Measurements from ENCODE around the gene CEACAM16.
"Not testable (repeated sequence)": the region's sequence is repeated elsewhere in the genome, so short reads cannot be mapped to it uniquely, and the experiment has no call there.

The CEACAM16 gene

DNA sequence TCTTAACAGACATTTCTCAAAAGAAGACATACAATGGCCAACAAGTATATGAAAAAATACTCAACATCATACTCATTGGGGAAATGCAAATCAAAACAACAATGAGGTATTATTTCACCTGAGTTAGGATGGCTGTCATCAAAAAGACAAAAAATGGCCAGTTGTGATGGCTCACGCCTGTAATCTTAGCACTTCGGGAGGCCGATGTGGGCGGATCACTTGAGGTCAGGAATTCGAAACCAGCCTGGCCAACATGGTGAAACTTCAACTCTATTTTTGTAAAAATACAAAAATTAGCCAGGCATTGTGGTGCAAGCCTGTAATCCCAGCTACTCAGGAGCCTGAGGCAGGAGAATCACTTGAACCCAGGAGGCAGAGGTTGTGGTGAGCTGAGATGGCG, 22.0 kb downstream of the CEACAM16 start:
- no peaks in the 10 kb centered on the region for H3K9me3 ChIP-seq
- peaks cover 30 to 55% of the 10 kb centered on the region in 2 experiments for H3K4me1 ChIP-seq (ENCODE audit: control insufficient read depth in 1 of 2, insufficient read depth in 1 of 2, low read depth in 1 of 2, low read length in 1 of 2)
- no peak overlapping the region for H3K27ac ChIP-seq
- H3K36me3 ChIP-seq = no peaks in the 10 kb centered on the region
- H3K27me3 ChIP-seq = peaks cover 23% of the 10 kb centered on the region
- TF ChIP-seq, protein P1, sequence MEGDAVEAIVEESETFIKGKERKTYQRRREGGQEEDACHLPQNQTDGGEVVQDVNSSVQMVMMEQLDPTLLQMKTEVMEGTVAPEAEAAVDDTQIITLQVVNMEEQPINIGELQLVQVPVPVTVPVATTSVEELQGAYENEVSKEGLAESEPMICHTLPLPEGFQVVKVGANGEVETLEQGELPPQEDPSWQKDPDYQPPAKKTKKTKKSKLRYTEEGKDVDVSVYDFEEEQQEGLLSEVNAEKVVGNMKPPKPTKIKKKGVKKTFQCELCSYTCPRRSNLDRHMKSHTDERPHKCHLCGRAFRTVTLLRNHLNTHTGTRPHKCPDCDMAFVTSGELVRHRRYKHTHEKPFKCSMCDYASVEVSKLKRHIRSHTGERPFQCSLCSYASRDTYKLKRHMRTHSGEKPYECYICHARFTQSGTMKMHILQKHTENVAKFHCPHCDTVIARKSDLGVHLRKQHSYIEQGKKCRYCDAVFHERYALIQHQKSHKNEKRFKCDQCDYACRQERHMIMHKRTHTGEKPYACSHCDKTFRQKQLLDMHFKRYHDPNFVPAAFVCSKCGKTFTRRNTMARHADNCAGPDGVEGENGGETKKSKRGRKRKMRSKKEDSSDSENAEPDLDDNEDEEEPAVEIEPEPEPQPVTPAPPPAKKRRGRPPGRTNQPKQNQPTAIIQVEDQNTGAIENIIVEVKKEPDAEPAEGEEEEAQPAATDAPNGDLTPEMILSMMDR (IDR thresholded peaks at IDR 0.05) = no peak
- H3K4me3 ChIP-seq (ENCODE audit: low read depth in 1 of 2, low read length in 1 of 2) = no peak overlapping the region

DNA sequence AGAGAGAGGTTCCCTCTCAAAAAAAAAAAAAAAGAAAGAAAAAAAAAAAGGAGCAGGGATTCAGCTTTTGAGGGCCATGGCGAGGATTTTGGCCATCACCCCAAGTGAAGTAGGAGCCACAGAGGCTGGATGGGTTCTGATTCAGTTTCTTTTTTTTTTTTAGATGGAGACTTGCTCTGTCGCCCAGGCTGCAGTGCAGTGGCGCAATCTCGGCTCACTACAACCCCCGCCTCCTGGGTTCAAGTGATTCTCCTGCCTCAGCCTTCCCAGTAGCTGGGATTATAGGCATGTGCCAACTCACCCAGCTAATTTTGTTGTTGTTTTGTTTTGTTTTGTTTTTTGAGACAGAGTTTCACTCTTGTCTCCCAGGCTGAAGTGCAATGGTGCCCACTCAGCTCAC, 22.4 kb downstream of the CEACAM16 start:
- Histone ChIP-seq H3K4me1 (ENCODE audit: control insufficient read depth in 1 of 2, insufficient read depth in 1 of 2, low read depth in 1 of 2, low read length in 1 of 2) (peaks cover 30 to 59% of the 10 kb centered on the region in 2 experiments), H3K27me3 (peaks cover 23% of the 10 kb centered on the region)
- not testable (repeated sequence) for H3K9me3 ChIP-seq; H3K36me3 ChIP-seq; H3K27ac ChIP-seq; H3K4me3 ChIP-seq (ENCODE audit: low read depth in 1 of 2, low read length in 1 of 2)

DNA sequence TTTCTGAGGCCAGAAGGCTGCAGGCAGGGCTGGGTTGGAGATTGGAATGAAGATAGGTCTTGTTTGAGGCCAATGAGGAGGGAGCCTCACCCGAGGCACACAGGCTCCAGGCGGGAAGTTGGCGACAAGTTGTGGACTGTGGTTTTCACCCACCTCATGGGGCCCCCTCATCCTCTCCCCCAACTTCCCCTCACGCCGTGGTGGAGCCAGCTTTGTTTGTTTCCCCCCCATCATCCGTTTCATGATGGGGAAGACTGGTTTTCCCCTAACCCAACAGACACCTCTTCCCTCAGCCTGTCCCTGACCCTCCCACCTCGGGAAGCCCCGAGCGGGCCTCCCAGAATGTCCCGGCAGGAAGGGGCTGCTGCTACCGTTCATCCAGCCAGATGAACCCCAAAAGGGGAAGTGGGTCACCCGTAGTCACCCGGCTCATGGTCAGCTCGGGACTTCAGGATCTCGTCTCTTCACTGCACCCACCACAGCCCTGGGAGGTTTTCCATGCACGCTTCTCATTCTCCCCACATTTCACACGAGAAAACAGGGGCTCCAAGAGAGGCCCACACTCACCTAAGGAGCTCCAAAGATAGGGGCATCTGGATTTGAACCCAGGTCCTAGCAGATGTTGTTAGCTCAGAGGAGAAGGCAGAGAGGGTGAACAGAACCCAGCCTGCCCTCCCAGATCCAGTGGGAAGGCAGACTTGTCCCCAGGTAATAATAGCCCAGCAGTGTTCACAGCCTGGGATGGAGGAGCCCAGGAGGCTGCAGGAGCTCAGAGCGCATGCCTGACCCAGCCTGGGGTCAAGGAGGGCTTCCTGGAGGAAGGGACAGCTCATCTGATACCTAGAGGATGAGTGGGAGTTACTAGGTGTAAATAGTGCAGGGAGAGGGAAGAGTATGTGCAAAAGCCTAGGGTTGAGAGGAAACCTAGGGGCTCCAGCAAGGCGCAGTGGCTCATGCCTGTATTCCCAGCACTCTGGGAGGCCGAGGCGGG, 23.5 kb downstream of the CEACAM16 start:
- TF ChIP-seq, protein P1 (IDR thresholded peaks at IDR 0.05) = no peak
- H3K9me3 ChIP-seq = no peaks in the 10 kb centered on the region
- no peaks in the 10 kb centered on the region for H3K36me3 ChIP-seq
- H3K4me3 ChIP-seq (ENCODE audit: low read depth in 1 of 2, low read length in 1 of 2) = peak overlapping the region; percentile 39 to 40
- peaks cover 30 to 70% of the 10 kb centered on the region in 2 experiments for H3K4me1 ChIP-seq (ENCODE audit: control insufficient read depth in 1 of 2, insufficient read depth in 1 of 2, low read depth in 1 of 2, low read length in 1 of 2)
- H3K27me3 ChIP-seq = peaks cover 23% of the 10 kb centered on the region
- peak overlapping the region; percentile 20 for H3K27ac ChIP-seq

DNA sequence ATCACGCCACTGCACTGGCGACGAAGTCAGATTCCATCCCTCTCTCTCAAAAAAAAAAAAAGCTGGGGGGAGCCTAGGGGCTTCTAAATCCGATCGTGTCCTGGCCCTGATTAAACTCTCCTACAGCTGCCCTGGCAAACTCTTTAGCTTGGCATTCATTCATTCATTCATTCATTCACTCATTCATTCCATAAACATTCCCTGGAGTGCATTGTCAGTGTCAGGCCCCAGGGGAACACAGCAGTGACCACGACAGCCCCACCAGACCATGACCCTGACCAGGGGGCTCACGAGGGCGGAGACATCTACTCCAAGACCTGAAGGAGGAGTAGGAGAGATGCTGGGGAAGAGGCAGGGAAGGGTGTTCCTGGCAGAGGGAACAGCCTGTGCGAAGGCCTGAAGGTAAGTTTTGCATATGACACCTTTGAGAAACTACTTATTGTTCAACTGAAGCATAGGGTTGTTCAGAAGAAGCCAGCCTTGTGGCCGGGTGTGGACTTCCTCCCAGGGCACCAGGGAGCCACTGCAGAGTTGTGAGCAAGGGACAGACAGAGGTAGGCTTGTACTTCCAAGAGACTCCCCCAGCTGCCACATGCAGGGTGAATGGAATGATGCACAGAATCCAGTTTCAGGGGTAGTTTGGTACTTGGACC, 24.5 kb downstream of the CEACAM16 start:
- TF ChIP-seq, protein P1 (IDR thresholded peaks at IDR 0.05) = no peak
- Histone ChIP-seq H3K27me3 (peaks cover 23% of the 10 kb centered on the region), H3K4me1 (ENCODE audit: control insufficient read depth in 1 of 2, insufficient read depth in 1 of 2, low read depth in 1 of 2, low read length in 1 of 2) (peaks cover 40 to 80% of the 10 kb centered on the region in 2 experiments), H3K27ac (peak overlapping the region; percentile 60), H3K4me3 (ENCODE audit: low read depth in 1 of 2, low read length in 1 of 2) (peak overlapping the region in 1 of 2 experiments; percentile 5), H3K36me3 (no peaks in the 10 kb centered on the region), H3K9me3 (no peaks in the 10 kb centered on the region)

DNA sequence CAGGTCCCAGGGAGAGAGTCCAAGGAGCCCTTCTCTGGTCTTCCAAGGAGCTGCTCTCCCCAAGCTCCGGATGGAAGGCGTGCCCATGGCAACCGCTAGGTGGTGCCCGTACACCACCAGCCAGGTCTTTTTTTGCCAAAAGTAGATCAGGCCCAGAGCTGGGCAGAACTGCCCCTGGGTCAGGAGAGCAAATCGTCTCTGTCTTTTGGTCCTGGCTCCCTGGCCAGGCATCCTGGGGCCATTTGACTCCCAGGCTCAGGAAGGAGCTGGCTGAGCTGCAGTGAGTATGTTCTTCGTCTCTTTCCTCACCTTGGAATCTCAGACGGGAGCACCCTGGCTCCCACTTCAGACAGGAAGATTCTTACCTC, 25.0 kb downstream of the CEACAM16 start:
- Histone ChIP-seq H3K27ac (peak overlapping the region; percentile 60), H3K4me3 (ENCODE audit: low read depth in 1 of 2, low read length in 1 of 2) (peak overlapping the region in 1 of 2 experiments; percentile 5), H3K36me3 (no peaks in the 10 kb centered on the region), H3K27me3 (peaks cover 23% of the 10 kb centered on the region), H3K4me1 (ENCODE audit: control insufficient read depth in 1 of 2, insufficient read depth in 1 of 2, low read depth in 1 of 2, low read length in 1 of 2) (peaks cover 41 to 83% of the 10 kb centered on the region in 2 experiments), H3K9me3 (no peaks in the 10 kb centered on the region)
- TF ChIP-seq, protein P1 (IDR thresholded peaks at IDR 0.05) = peak; percentile 95

DNA sequence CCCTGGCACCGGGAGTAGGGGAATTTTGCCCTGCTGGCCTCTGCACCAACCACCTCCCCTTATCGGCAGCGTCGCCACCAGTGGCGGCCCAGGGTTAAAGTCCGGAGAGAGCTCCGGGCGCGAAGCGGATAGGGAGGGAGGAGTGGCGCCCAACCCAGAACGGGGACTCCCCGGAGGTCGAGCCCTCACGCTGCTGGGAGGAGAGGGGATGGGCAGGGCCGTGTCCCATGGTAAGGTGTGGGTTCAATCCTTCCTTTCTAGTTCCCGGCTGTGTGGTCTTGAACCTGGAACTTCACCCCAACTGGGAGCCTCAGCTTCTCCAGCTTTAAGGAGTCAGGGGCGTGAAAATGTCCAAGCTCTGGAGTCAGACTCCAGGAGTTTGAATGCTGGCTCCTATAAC, 26.3 kb downstream of the CEACAM16 start:
- H3K36me3 ChIP-seq = no peaks in the 10 kb centered on the region
- H3K9me3 ChIP-seq = no peaks in the 10 kb centered on the region
- no peak overlapping the region for H3K27ac ChIP-seq
- no peak overlapping the region for H3K4me3 ChIP-seq (ENCODE audit: low read depth in 1 of 2, low read length in 1 of 2)
- peaks cover 41 to 80% of the 10 kb centered on the region in 2 experiments for H3K4me1 ChIP-seq (ENCODE audit: control insufficient read depth in 1 of 2, insufficient read depth in 1 of 2, low read depth in 1 of 2, low read length in 1 of 2)
- H3K27me3 ChIP-seq = peaks cover 23% of the 10 kb centered on the region
- TF ChIP-seq, protein P1 (IDR thresholded peaks at IDR 0.05) = no peak

All from neutrophil (primary cell).